Cardiac fibroblast (primary cell): ENCODE measurements around the gene E4F1.

ENCODE experiments used
- DNase-seq, 2 donors: peaks; one replicate each; pipeline versions ENCODE4 v3.0.0 to v3.0.0-alpha.2; 2010; ENCODE audit warnings: low read depth in 2 of 2
- H3K4me3 ChIP-seq, 2 donors: replicated peaks in 1 of 2; 1 replicate in 1 of 2; 2 replicates in 1 of 2; pipeline ENCODE4 v1.5.1; 2011; ENCODE audit warnings: low read depth in 2 of 2, low read length in 2 of 2, mild to moderate bottlenecking in 2 of 2, moderate library complexity in 1 of 2
- CTCF ChIP-seq: IDR thresholded peaks from one replicate; pipeline ENCODE4 v1.5.1; 2011; ENCODE audit warnings: low read depth, mild to moderate bottlenecking, low read length, inconsistent platforms

Gene E4F1

GRCh38 chr16:2223221-2223941, at the start of gene E4F1:
Gene E4F1, plus strand, starts transcription at chr16:2223591. Its CDS starts 23 bp downstream, at chr16:2223614.
- TF ChIP-seq CTCF: no peak

GRCh38 chr16:2173916-2174315, 49.5 kb upstream of the E4F1 start:
- H3K4me3 ChIP-seq: no peak overlapping the region
- TF ChIP-seq CTCF: no peak
- DNase-seq: no peak

More at GRCh38 chr16:2223221-2223941, at the start of gene E4F1:
- peak; percentile 100 for DNase-seq
- H3K4me3 ChIP-seq: peak within 1 kb of the TSS; percentile 90 to 93

GRCh38 chr16:2174396-2175131, 48.8 kb upstream of the E4F1 start:
- H3K4me3 ChIP-seq: no peak overlapping the region
- TF ChIP-seq CTCF: no peak

GRCh38 chr16:2175454-2175853, 47.9 kb upstream of the E4F1 start:
- no peak for DNase-seq
- H3K4me3 ChIP-seq: no peak overlapping the region
- TF ChIP-seq CTCF: no peak

More at GRCh38 chr16:2174396-2175131, 48.8 kb upstream of the E4F1 start:
- no peak for DNase-seq

GRCh38 chr16:2176047-2176446, 47.3 kb upstream of the E4F1 start:
- no peak overlapping the region for H3K4me3 ChIP-seq
- DNase-seq: no peak
- no peak for TF ChIP-seq CTCF

GRCh38 chr16:2177101-2177500, 46.3 kb upstream of the E4F1 start:
- TF ChIP-seq CTCF: no peak
- no peak overlapping the region for H3K4me3 ChIP-seq

More at GRCh38 chr16:2177101-2177500, 46.3 kb upstream of the E4F1 start:
- no peak for DNase-seq
